ENCODE results near the gene AEN.

The AEN gene

GRCh38 chr15:88621789-88622604, 857 bp downstream of the AEN start:
- H3K4me3 Mint-ChIP-seq = peak overlapping the region; percentile 95
- peaks cover 41% of the 10 kb centered on the region for H3K4me1 Mint-ChIP-seq (ENCODE audit: low read depth)

GRCh38 chr15:88622605-88622975, 1.4 kb downstream of the AEN start:
- Mint-ChIP-seq H3K27ac (peak overlapping the region; percentile 97), H3K9me3 (no peaks in the 10 kb centered on the region), H3K36me3 (ENCODE audit: low read depth) (peaks cover 28% of the 10 kb centered on the region), H3K4me3 (peak overlapping the region; percentile 95), H3K27me3 (ENCODE audit: low read depth) (no peaks in the 10 kb centered on the region), H3K4me1 (ENCODE audit: low read depth) (peaks cover 47% of the 10 kb centered on the region)

More at GRCh38 chr15:88621789-88622604, 857 bp downstream of the AEN start:
- peaks cover 23% of the 10 kb centered on the region for H3K36me3 Mint-ChIP-seq (ENCODE audit: low read depth)
- peak overlapping the region; percentile 97 for H3K27ac Mint-ChIP-seq
- H3K27me3 Mint-ChIP-seq (ENCODE audit: low read depth) = no peaks in the 10 kb centered on the region
- H3K9me3 Mint-ChIP-seq = no peaks in the 10 kb centered on the region

- Mint-ChIP-seq H3K9me3 (no peaks in the 10 kb centered on the region), H3K27ac (peak overlapping the region; percentile 97), H3K4me3 (peak overlapping the region; percentile 95), H3K36me3 (ENCODE audit: low read depth) (peaks cover 33% of the 10 kb centered on the region), H3K4me1 (ENCODE audit: low read depth) (peaks cover 51% of the 10 kb centered on the region), H3K27me3 (ENCODE audit: low read depth) (no peaks in the 10 kb centered on the region)
These were observed 1.9 kb downstream of the AEN start for GRCh38 chr15:88623061-88623460.

- peaks cover 37% of the 10 kb centered on the region for H3K36me3 Mint-ChIP-seq (ENCODE audit: low read depth)
- H3K27me3 Mint-ChIP-seq (ENCODE audit: low read depth) = no peaks in the 10 kb centered on the region
- peak overlapping the region; percentile 97 for H3K27ac Mint-ChIP-seq
- H3K4me3 Mint-ChIP-seq = peak overlapping the region; percentile 95
- H3K4me1 Mint-ChIP-seq (ENCODE audit: low read depth) = peaks cover 57% of the 10 kb centered on the region
- no peaks in the 10 kb centered on the region for H3K9me3 Mint-ChIP-seq
These were observed 2.5 kb downstream of the AEN start for GRCh38 chr15:88623632-88624031.

DNA sequence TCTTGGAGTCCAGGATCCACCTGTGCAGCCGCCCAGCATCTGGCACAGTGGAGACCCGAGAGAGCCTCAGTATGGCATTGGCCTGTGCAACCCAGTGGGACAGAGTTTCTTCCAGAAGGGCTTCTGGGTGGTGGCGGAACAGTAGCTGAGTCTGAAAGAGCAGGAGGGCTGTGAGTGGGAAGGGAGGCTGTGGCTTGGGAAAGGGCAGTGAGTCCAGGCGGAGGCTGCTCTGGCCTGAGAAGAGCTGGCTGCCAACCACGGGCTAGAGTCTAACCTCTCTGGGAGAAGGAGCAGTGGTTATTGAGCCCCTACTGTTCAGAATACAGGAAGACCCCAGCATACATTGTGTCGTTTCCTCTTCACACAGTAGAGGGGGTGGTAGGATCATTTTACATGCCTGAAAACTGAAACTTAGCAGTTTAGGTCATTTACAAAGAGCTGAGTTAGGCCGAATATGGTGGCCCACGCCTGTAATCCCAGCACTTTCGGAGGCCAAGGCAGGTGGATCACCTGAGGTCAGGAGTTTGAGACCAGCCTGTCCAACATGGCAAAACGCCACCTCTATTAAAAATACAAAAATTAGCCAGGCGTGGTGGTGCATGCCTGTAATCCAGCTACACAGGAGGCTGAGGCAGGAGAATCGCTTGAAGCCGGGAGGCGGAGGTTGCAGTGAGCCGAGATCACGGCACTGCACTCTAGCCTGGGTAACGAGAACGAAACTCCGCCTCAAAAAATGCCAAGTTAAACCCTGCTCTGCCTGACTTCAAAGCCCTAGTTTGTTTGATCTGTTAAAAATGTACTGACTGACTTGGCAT, 3.2 kb downstream of the AEN start:
- Mint-ChIP-seq H3K4me3 (peak overlapping the region; percentile 95), H3K9me3 (no peaks in the 10 kb centered on the region), H3K27me3 (ENCODE audit: low read depth) (no peaks in the 10 kb centered on the region), H3K36me3 (ENCODE audit: low read depth) (peaks cover 43% of the 10 kb centered on the region), H3K27ac (peak overlapping the region; percentile 97), H3K4me1 (ENCODE audit: low read depth) (peaks cover 62% of the 10 kb centered on the region)

DNA sequence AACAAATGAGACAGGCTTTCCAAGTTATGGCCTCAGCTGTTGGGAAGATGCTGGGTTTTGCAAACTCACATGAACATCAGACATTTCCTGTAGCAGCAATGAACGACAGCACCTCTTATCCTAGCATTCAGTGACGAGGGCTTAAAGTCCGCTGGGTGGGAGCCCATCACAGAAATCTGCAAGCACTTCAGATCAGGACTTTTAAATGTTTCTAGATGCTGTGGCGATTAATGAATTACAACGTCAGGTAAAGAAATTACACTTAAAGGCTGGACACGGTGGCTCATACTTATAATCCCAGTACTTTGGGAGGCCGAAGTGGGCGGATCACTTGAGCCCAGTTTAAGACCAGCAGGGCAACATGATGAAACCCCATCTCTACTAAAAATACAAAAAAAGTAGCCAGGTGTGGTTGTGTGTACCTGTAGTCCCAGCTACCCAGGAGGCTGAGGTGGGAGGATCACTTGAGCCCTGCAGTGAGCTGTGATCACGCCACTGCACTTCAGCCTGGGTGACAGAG, 3.9 kb downstream of the AEN start:
- H3K36me3 Mint-ChIP-seq (ENCODE audit: low read depth) = peaks cover 50% of the 10 kb centered on the region

DNA sequence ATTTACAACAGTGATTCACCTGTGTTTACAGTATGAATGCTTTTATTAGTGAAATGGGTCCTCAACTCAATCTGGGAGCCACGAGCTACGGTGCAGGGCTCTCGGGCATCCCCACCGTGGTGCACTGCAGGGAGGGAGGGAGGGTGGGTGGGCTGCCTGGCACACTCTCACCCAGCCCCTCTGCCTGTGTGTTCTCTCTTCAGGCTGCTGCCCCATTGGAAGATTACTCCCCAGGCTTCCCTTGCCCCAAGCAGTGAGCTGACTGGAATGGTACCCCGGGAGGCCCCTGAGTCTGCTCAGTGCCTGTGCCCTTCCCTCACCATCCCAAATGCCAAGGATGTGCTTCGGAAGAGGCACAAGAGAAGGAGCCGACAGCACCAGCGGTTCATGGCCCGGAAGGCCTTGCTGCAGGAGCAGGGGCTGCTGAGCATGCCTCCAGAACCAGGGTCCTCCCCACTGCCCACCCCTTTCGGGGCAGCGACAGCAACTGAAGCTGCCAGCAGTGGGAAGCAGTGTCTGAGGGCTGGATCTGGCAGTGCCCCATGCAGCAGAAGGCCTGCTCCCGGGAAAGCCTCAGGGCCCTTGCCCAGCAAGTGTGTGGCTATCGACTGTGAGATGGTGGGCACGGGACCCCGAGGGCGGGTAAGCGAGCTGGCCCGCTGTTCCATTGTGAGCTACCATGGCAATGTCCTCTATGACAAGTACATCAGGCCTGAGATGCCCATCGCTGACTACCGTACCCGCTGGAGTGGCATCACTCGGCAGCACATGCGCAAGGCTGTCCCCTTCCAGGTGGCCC, 5.0 kb downstream of the AEN start:
- Mint-ChIP-seq H3K27ac (peak overlapping the region; percentile 97), H3K27me3 (ENCODE audit: low read depth) (no peaks in the 10 kb centered on the region), H3K9me3 (no peaks in the 10 kb centered on the region), H3K4me3 (peak overlapping the region; percentile 34), H3K4me1 (ENCODE audit: low read depth) (peaks cover 77% of the 10 kb centered on the region), H3K36me3 (ENCODE audit: low read depth) (peaks cover 58% of the 10 kb centered on the region)

More for the DNA sequence above, 3.9 kb downstream of the AEN start:
- H3K4me1 Mint-ChIP-seq (ENCODE audit: low read depth) = peaks cover 69% of the 10 kb centered on the region
- H3K9me3 Mint-ChIP-seq = no peaks in the 10 kb centered on the region
- H3K27ac Mint-ChIP-seq = peak overlapping the region; percentile 97
- peak overlapping the region; percentile 95 for H3K4me3 Mint-ChIP-seq
- H3K27me3 Mint-ChIP-seq (ENCODE audit: low read depth) = no peaks in the 10 kb centered on the region

- Mint-ChIP-seq H3K4me1 (ENCODE audit: low read depth) (peaks cover 80% of the 10 kb centered on the region), H3K4me3 (peak overlapping the region; percentile 80), H3K9me3 (no peaks in the 10 kb centered on the region), H3K36me3 (ENCODE audit: low read depth) (peaks cover 57% of the 10 kb centered on the region), H3K27ac (peak overlapping the region; percentile 97), H3K27me3 (ENCODE audit: low read depth) (no peaks in the 10 kb centered on the region)
These were observed 6.3 kb downstream of the AEN start for GRCh38 chr15:88627463-88627862.

GRCh38 chr15:88628018-88628654, 7.0 kb downstream of the AEN start:
- Mint-ChIP-seq H3K4me1 (ENCODE audit: low read depth) (peaks cover 77% of the 10 kb centered on the region), H3K36me3 (ENCODE audit: low read depth) (peaks cover 57% of the 10 kb centered on the region), H3K9me3 (no peaks in the 10 kb centered on the region), H3K27ac (peak overlapping the region; percentile 97), H3K4me3 (peak overlapping the region; percentile 80), H3K27me3 (ENCODE audit: low read depth) (no peaks in the 10 kb centered on the region)

DNA sequence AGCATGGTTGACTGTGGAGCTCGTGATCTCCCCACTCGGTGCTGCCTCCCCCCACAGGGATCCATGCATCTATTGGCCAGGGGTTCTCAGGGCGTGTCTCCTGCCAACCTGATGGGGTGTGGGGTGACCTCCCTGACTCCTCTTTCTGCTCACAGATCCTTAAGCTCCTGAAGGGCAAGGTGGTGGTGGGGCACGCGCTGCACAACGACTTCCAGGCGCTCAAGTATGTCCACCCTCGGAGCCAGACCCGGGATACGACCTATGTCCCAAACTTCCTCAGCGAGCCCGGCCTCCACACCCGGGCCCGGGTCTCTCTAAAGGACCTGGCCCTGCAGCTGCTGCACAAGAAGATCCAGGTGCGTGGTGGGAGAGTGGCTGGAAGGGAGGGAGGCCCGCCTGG, 7.9 kb downstream of the AEN start:
- peaks cover 58% of the 10 kb centered on the region for H3K36me3 Mint-ChIP-seq (ENCODE audit: low read depth)

GRCh38 chr15:88630141-88630721, 9.1 kb downstream of the AEN start:
- H3K27ac Mint-ChIP-seq = peak overlapping the region; percentile 97
- no peaks in the 10 kb centered on the region for H3K27me3 Mint-ChIP-seq (ENCODE audit: low read depth)
- H3K4me1 Mint-ChIP-seq (ENCODE audit: low read depth) = peaks cover 70% of the 10 kb centered on the region
- H3K9me3 Mint-ChIP-seq = no peaks in the 10 kb centered on the region
- peaks cover 64% of the 10 kb centered on the region for H3K36me3 Mint-ChIP-seq (ENCODE audit: low read depth)
- peak overlapping the region; percentile 64 for H3K4me3 Mint-ChIP-seq

More for the DNA sequence above, 7.9 kb downstream of the AEN start:
- peaks cover 73% of the 10 kb centered on the region for H3K4me1 Mint-ChIP-seq (ENCODE audit: low read depth)
- H3K27me3 Mint-ChIP-seq (ENCODE audit: low read depth) = no peaks in the 10 kb centered on the region
- no peak overlapping the region for H3K4me3 Mint-ChIP-seq
- H3K9me3 Mint-ChIP-seq = no peaks in the 10 kb centered on the region
- H3K27ac Mint-ChIP-seq = peak overlapping the region; percentile 97

GRCh38 chr15:88630798-88631463, 9.8 kb downstream of the AEN start:
- Mint-ChIP-seq H3K4me3 (no peak overlapping the region), H3K4me1 (ENCODE audit: low read depth) (peaks cover 71% of the 10 kb centered on the region), H3K27me3 (ENCODE audit: low read depth) (no peaks in the 10 kb centered on the region), H3K9me3 (no peaks in the 10 kb centered on the region), H3K36me3 (ENCODE audit: low read depth) (peaks cover 64% of the 10 kb centered on the region), H3K27ac (peak overlapping the region; percentile 97)

GRCh38 chr15:88631464-88632028, 10.4 kb downstream of the AEN start:
- Mint-ChIP-seq H3K4me3 (no peak overlapping the region), H3K4me1 (ENCODE audit: low read depth) (peaks cover 73% of the 10 kb centered on the region), H3K27me3 (ENCODE audit: low read depth) (no peaks in the 10 kb centered on the region), H3K36me3 (ENCODE audit: low read depth) (peaks cover 64% of the 10 kb centered on the region), H3K9me3 (no peaks in the 10 kb centered on the region), H3K27ac (peak overlapping the region; percentile 97)
